ENCODE results near the gene ADAM23.

Gene ADAM23

GRCh38 chr2:206520450-206520849, 77.1 kb downstream of the ADAM23 start:
- no peaks in the 10 kb centered on the region for H3K79me2 ChIP-seq (ENCODE audit: control insufficient read depth, low read length)
- H3K27ac ChIP-seq (ENCODE audit: low read depth, low read length), result no peak overlapping the region
- TF ChIP-seq EZH2phosphoT487 (IDR thresholded peaks at IDR 0.05; ENCODE audit: borderline replicate concordance, low read length), result no peak
- TF ChIP-seq CTCF (IDR thresholded peaks at IDR 0.05; ENCODE audit: low read depth, low read length, poor library complexity, severe bottlenecking), result no peak
- H3K4me2 ChIP-seq (ENCODE audit: low read length), result no peak overlapping the region
- H3K4me1 ChIP-seq (ENCODE audit: control insufficient read depth, low read length), result no peaks in the 10 kb centered on the region
- no peaks in the 10 kb centered on the region for H3F3A ChIP-seq (ENCODE audit: control insufficient read depth, insufficient read depth)
- H3K9me3 ChIP-seq (ENCODE audit: control insufficient read depth, insufficient read depth, low read length), result no peaks in the 10 kb centered on the region
- no peak overlapping the region for H3K4me3 ChIP-seq (ENCODE audit: low read length)
- H3K27me3 ChIP-seq (ENCODE audit: control insufficient read depth, low read length), result no peaks in the 10 kb centered on the region; the same call in none of the 2 replicates
- no peaks in the 10 kb centered on the region for H3K9me2 ChIP-seq (replicated peaks; ENCODE audit: control insufficient read depth, low read length)
- no peaks in the 10 kb centered on the region for H4K20me1 ChIP-seq (ENCODE audit: control insufficient read depth, insufficient read depth, low read depth, low read length)
- H3K36me3 ChIP-seq (ENCODE audit: control insufficient read depth, low read length), result no peaks in the 10 kb centered on the region

- Histone ChIP-seq H3K4me2 (ENCODE audit: low read length) (no peak overlapping the region), H3K4me3 (ENCODE audit: low read length) (no peak overlapping the region), H3K4me1 (ENCODE audit: control insufficient read depth, low read length) (no peaks in the 10 kb centered on the region), H4K20me1 (ENCODE audit: control insufficient read depth, insufficient read depth, low read depth, low read length) (no peaks in the 10 kb centered on the region), H3F3A (ENCODE audit: control insufficient read depth, insufficient read depth) (no peaks in the 10 kb centered on the region), H3K9me2 (replicated peaks; ENCODE audit: control insufficient read depth, low read length) (no peaks in the 10 kb centered on the region), H3K79me2 (ENCODE audit: control insufficient read depth, low read length) (no peaks in the 10 kb centered on the region), H3K36me3 (ENCODE audit: control insufficient read depth, low read length) (no peaks in the 10 kb centered on the region), H3K9me3 (ENCODE audit: control insufficient read depth, insufficient read depth, low read length) (no peaks in the 10 kb centered on the region), H3K27me3 (ENCODE audit: control insufficient read depth, low read length) (no peaks in the 10 kb centered on the region; the same call in none of the 2 replicates), H3K27ac (ENCODE audit: low read depth, low read length) (no peak overlapping the region)
- TF ChIP-seq EZH2phosphoT487 (IDR thresholded peaks at IDR 0.05; ENCODE audit: borderline replicate concordance, low read length) (no peak), CTCF (IDR thresholded peaks at IDR 0.05; ENCODE audit: low read depth, low read length, poor library complexity, severe bottlenecking) (no peak)
Measured at GRCh38 chr2:206521115-206521514, 77.8 kb downstream of the ADAM23 start.

GRCh38 chr2:206521612-206522011, 78.3 kb downstream of the ADAM23 start:
- no peaks in the 10 kb centered on the region for H3K9me2 ChIP-seq (replicated peaks; ENCODE audit: control insufficient read depth, low read length)
- no peaks in the 10 kb centered on the region for H3K9me3 ChIP-seq (ENCODE audit: control insufficient read depth, insufficient read depth, low read length)
- no peak overlapping the region for H3K4me3 ChIP-seq (ENCODE audit: low read length)
- no peak overlapping the region for H3K27ac ChIP-seq (ENCODE audit: low read depth, low read length)
- H3F3A ChIP-seq (ENCODE audit: control insufficient read depth, insufficient read depth), result no peaks in the 10 kb centered on the region
- TF ChIP-seq CTCF (IDR thresholded peaks at IDR 0.05; ENCODE audit: low read depth, low read length, poor library complexity, severe bottlenecking) (no peak), EZH2phosphoT487 (IDR thresholded peaks at IDR 0.05; ENCODE audit: borderline replicate concordance, low read length) (no peak)
- no peaks in the 10 kb centered on the region for H3K4me1 ChIP-seq (ENCODE audit: control insufficient read depth, low read length)
- no peaks in the 10 kb centered on the region; the same call in none of the 2 replicates for H3K27me3 ChIP-seq (ENCODE audit: control insufficient read depth, low read length)
- no peaks in the 10 kb centered on the region for H3K36me3 ChIP-seq (ENCODE audit: control insufficient read depth, low read length)
- no peaks in the 10 kb centered on the region for H4K20me1 ChIP-seq (ENCODE audit: control insufficient read depth, insufficient read depth, low read depth, low read length)
- no peaks in the 10 kb centered on the region for H3K79me2 ChIP-seq (ENCODE audit: control insufficient read depth, low read length)
- no peak overlapping the region for H3K4me2 ChIP-seq (ENCODE audit: low read length)
